Spleen (tissue), 11 donors: ENCODE data around the gene FOXO3. TPM values are rescaled to one million over a fixed set of nuclear protein-coding genes. Genes with fewer than 3 reads are reported as not detected.
"Not testable (repeated sequence)": the region's sequence is repeated elsewhere in the genome, so short reads cannot be mapped to it uniquely, and the experiment has no call there.

Experiments
- DNase-seq: peaks from one replicate; pipeline ENCODE4 v3.0.0-alpha.2; 2020
- H3K27ac ChIP-seq, 8 donors: fragments of 200-600 bp; sonication (generic) in 7 of 8; 1 replicate in 4 of 8; 2 replicates in 4 of 8; pipeline versions ENCODE4 v1.5.0 to v1.8.0; 2016 to 2021; ENCODE audit warnings: inconsistent platforms in 4 of 8, mild to moderate bottlenecking in 4 of 8, moderate library complexity in 1 of 8
- H3K27me3 ChIP-seq, 7 donors: fragments of 200-600 bp; sonication (generic) in 6 of 7; replicated peaks in 1 of 7; 1 replicate in 4 of 7; 2 replicates in 3 of 7; pipeline versions ENCODE4 v1.5.0 to v1.8.0; 2016 to 2021; ENCODE audit warnings: inconsistent platforms in 3 of 7, mild to moderate bottlenecking in 1 of 7
- H3K36me3 ChIP-seq, 6 donors: fragments of 200-600 bp; sonication (generic) in 5 of 6; 1 replicate in 4 of 6; 2 replicates in 2 of 6; pipeline versions ENCODE4 v1.5.0 to v1.8.0; 2016 to 2021; ENCODE audit warnings: inconsistent platforms in 2 of 6
- H3K4me1 ChIP-seq, 6 donors: fragments of 200-600 bp; sonication (generic) in 5 of 6; 1 replicate in 3 of 6; 2 replicates in 3 of 6; pipeline versions ENCODE4 v1.5.0 to v1.8.0; 2016 to 2021; ENCODE audit warnings: inconsistent platforms in 3 of 6
- H3K4me3 ChIP-seq, 8 donors: fragments of 200-600 bp; sonication (generic) in 7 of 8; 1 replicate in 4 of 8; 2 replicates in 4 of 8; pipeline versions ENCODE4 v1.5.0 to v1.8.0; 2016 to 2021; ENCODE audit warnings: inconsistent platforms in 4 of 8, mild to moderate bottlenecking in 4 of 8, moderate library complexity in 2 of 8
- H3K9me3 ChIP-seq, 8 donors: fragments of 200-600 bp; sonication (generic) in 7 of 8; 1 replicate in 4 of 8; 2 replicates in 4 of 8; pipeline versions ENCODE4 v1.5.0 to v1.8.0; 2016 to 2021; ENCODE audit warnings: inconsistent platforms in 4 of 8
- POLR2A ChIP-seq, 3 donors: fragments of 450-650 bp; IDR thresholded peaks; one replicate each; pipeline ENCODE4 v1.5.1; 2017; ENCODE audit warnings: antibody characterized with exemption in 3 of 3, mild to moderate bottlenecking in 1 of 3
- POLR2AphosphoS5 ChIP-seq, 3 donors: sonication (generic); formaldehyde crosslinking; IDR thresholded peaks; one replicate each; pipeline ENCODE4 v1.5.1; 2017; ENCODE audit warnings: antibody characterized with exemption in 3 of 3
- WGBS, 5 donors: extraction: QIAGEN DNeasy Blood & Tissue Kit in 3 of 5; methylation state at CpG; one replicate each; pipeline versions ENCODE4 v1.1.5 to v1.1.7; 2013 to 2018; 5-methylcytosine and 5-hydroxymethylcytosine counted together
- intact Hi-C: fragments of 100-400 bp; cut with DNase I; formaldehyde crosslinking; loops from one replicate; pipeline ENCODE4 v1.15.0; 2023; ENCODE audit warnings: low total_unique reads
- polyA plus RNA-seq, 3 donors: library from polyadenylated mRNA; stranded (reverse); fragments of 200-250 nt; gene quantifications; one replicate each; pipeline ENCODE4 v1.2.1, GENCODE V29; 2013
- total RNA-seq, 7 donors: library from RNA; depleted of rRNA in 3 of 7; stranded (reverse); fragments of >200 nt in 3 of 7; fragmentation: NEBNext Ultra II Directional in 4 of 7; extraction: Animal tissue kit (Norgen Biotek cat#: 25700) in 4 of 7; gene quantifications; one replicate each; pipeline versions ENCODE4 v1.1.0 to v1.2.1, GENCODE V29; 2016 to 2021
- TF ChIP-seq, protein P1 (sequence below), 11 experiments: fragments of 200-600 bp in 7 of 11; fragments of 450-650 bp in 4 of 11; sonication (generic) in 4 of 11; IDR thresholded peaks in 8 of 11; conservative IDR thresholded peaks in 3 of 11; 1 replicate in 7 of 11; 2 replicates in 4 of 11; pipeline versions ENCODE4 v1.4.0 to v1.8.0; 2016 to 2021; ENCODE audit warnings: antibody characterized with exemption in 11 of 11, inconsistent platforms in 4 of 11, mild to moderate bottlenecking in 1 of 11
- donor health status: healthy with polysubstance abuse.
- donor health status: DM: no; HTN: no; CAD: no; lungs with moderate emphysema.
- donor health status: DM: no; HTN: no; CAD: no.
- donor health status: Bipolar disorder and iron deficiency.
- donor health status: healthy.
- donor health status: DM: no; HTN: no; CAD: no.
- donor health status: DM: yes; HTN: yes; CAD: no.

FOXO3 gene
- total and polyA plus RNA-seq, 10 donors, result 9.4 to 86.9 (median 67.0) TPM

DNA sequence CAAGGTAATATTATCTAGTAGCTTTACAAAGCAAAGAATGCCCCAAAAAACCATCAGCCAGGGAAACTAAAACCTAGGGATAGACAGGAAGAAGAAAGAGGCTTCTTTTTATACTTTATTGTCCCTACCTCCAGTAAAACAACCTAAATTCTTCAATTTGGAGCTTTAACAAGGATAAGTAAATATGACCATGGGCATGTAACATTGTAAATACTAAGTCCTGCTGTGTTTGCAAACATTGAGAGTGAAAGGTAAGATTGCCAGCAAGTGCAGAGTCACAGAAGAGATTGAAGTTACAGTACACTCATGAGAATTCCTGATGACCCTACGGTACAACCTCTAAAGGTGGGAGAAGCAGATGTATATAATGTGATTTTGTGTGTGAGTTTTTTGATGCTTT, 117.2 kb downstream of the FOXO3 start:
- Histone ChIP-seq H3K27ac (peak overlapping the region in 1 of 8 donors; percentile 5), H3K9me3 (no peaks in the 10 kb centered on the region), H3K4me1 (peaks cover 9 to 50% (median 18%) of the 10 kb centered on the region in 6 donors), H3K27me3 (no peaks in the 10 kb centered on the region), H3K36me3 (peaks cover 0 to 35% (median 11%) of the 10 kb centered on the region in 6 donors), H3K4me3 (no peak overlapping the region)
- intact Hi-C loops, result no loop called here
- DNase-seq, result no peak
- 94 to 100% (median 97%) methylated on average over 1 of the region's 1 CpG for WGBS, 5 donors
- no peak for TF ChIP-seq POLR2A (IDR thresholded peaks at IDR 0.05)
- TF ChIP-seq, protein P1, sequence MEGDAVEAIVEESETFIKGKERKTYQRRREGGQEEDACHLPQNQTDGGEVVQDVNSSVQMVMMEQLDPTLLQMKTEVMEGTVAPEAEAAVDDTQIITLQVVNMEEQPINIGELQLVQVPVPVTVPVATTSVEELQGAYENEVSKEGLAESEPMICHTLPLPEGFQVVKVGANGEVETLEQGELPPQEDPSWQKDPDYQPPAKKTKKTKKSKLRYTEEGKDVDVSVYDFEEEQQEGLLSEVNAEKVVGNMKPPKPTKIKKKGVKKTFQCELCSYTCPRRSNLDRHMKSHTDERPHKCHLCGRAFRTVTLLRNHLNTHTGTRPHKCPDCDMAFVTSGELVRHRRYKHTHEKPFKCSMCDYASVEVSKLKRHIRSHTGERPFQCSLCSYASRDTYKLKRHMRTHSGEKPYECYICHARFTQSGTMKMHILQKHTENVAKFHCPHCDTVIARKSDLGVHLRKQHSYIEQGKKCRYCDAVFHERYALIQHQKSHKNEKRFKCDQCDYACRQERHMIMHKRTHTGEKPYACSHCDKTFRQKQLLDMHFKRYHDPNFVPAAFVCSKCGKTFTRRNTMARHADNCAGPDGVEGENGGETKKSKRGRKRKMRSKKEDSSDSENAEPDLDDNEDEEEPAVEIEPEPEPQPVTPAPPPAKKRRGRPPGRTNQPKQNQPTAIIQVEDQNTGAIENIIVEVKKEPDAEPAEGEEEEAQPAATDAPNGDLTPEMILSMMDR (IDR thresholded peaks at IDR 0.05 in 8 of 11, conservative IDR thresholded peaks at IDR 0.05 in 3 of 11), result no peak
- no peak for TF ChIP-seq POLR2AphosphoS5 (IDR thresholded peaks at IDR 0.05)

DNA sequence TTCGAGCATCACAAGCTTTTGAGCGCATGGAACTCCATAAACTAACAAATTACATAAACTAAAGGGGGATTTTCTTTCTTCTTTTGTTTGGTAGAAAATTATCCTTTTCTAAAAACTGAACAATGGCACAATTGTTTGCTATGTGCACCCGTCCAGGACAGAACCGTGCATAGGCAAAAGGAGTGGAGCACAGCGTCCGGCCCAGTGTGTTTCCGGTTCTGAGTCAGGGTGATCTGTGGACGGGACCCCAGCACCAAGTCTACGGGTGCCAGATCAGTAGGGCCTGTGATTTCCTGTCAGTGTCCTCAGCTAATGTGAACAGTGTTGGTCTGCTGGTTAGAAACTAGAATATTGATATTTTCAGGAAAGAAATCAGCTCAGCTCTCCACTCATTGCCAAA, 119.6 kb downstream of the FOXO3 start:
- Histone ChIP-seq H3K36me3 (peaks cover 0 to 48% (median 11%) of the 10 kb centered on the region in 6 donors), H3K4me1 (peaks cover 4 to 32% (median 9%) of the 10 kb centered on the region in 6 donors)
- H3K9me3 ChIP-seq, H3K4me3 ChIP-seq, H3K27me3 ChIP-seq, intact Hi-C loops, DNase-seq, H3K27ac ChIP-seq: not testable (repeated sequence)
- 90 to 96% (median 94%) methylated on average over 9 of the region's 9 CpGs for WGBS, 5 donors

DNA sequence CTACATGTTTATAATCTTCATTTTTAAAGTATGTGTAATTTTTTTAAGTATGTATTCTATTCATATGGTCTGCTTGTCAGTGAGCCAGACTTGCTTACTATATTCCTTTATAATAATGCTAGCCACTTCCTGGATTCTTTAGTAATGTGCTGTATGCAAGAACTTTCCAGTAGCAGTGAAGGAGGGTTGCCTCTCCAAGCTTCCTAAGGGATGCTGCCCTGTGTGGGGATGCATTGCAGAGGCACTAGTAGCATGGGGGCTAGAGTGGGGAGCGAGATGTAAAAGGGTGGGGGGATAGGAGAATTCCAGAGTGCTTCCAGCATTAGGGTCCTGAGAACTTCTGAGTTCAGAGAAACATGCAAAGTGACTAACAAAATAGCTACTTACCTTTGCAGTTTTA, 121.0 kb downstream of the FOXO3 start:
- intact Hi-C loops, H3K27me3 ChIP-seq, H3K9me3 ChIP-seq, DNase-seq, H3K27ac ChIP-seq, H3K4me3 ChIP-seq: not testable (repeated sequence)
- H3K36me3 ChIP-seq, result peaks cover 0 to 62% (median 11%) of the 10 kb centered on the region in 6 donors
- peaks cover 0 to 27% (median 2%) of the 10 kb centered on the region in 6 donors for H3K4me1 ChIP-seq
- WGBS, 5 donors, result 91 to 96% (median 95%) methylated on average over 1 of the region's 1 CpG

DNA sequence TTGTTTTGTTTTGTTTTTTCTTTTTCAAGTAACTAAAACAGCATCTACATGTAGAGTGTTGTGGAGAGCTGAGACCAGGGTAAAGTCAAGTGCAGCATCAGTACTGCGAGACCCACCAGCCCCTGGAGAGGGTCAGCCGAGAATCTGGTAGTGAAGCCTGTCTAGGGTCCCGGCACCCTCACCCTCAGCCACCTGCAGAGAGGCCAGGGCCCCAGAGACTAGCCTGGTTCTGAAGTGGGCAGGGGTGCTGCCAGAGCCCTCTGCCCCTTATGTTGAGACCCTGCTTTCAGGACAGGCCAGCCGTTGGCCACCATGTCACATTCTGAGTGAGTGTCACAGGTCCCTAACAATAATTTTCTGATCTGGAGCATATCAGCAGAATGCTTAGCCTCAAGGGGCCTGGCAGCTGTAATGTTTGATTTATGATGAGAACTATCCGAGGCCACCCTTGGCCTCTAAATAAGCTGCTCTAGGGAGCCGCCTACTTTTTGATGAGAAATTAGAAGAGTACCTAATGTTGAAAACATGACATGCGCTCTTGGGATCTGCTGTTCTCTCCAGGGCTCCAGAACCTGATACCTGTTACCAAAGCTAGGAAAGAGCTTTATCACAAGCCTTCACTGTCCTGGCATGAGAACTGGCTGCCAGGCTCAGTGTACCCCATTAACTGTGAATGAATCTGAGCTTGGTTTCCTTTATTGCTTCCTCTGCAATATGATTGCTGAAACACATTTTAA, 121.8 kb downstream of the FOXO3 start:
- peaks cover 0 to 69% (median 11%) of the 10 kb centered on the region in 6 donors for H3K36me3 ChIP-seq
- H3K4me1 ChIP-seq, result peaks cover 0 to 19% (median 2%) of the 10 kb centered on the region in 6 donors
- H3K9me3 ChIP-seq, H3K27me3 ChIP-seq, H3K27ac ChIP-seq, intact Hi-C loops, H3K4me3 ChIP-seq, DNase-seq: not testable (repeated sequence)
- 83 to 92% (median 91%) methylated on average over 7 of the region's 7 CpGs for whole genome bisulfite sequencing, 5 donors

DNA sequence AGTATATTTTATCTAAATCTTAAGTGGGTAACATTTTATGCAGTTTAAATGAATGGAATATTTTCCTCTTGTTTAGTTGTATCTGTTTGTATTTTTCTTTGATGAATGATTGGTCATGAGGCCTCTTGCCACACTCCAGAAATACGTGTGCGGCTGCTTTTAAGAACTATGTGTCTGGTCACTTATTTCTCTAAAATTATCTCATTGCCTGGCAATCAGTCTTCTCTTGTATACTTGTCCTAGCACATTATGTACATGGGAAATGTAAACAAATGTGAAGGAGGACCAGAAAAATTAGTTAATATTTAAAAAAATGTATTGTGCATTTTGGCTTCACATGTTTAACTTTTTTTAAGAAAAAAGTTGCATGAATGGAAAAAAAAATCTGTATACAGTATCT, 123.3 kb downstream of the FOXO3 start:
- H3K27me3 ChIP-seq, H3K4me3 ChIP-seq, DNase-seq, intact Hi-C loops, H3K9me3 ChIP-seq, H3K27ac ChIP-seq: not testable (repeated sequence)
- Histone ChIP-seq H3K36me3 (peaks cover 0 to 69% (median 11%) of the 10 kb centered on the region in 6 donors), H3K4me1 (peaks cover 0 to 24% (median 4%) of the 10 kb centered on the region in 6 donors)
- 88 to 100% (median 96%) methylated on average over 1 to 2 of the region's 2 CpGs for WGBS, 5 donors

DNA sequence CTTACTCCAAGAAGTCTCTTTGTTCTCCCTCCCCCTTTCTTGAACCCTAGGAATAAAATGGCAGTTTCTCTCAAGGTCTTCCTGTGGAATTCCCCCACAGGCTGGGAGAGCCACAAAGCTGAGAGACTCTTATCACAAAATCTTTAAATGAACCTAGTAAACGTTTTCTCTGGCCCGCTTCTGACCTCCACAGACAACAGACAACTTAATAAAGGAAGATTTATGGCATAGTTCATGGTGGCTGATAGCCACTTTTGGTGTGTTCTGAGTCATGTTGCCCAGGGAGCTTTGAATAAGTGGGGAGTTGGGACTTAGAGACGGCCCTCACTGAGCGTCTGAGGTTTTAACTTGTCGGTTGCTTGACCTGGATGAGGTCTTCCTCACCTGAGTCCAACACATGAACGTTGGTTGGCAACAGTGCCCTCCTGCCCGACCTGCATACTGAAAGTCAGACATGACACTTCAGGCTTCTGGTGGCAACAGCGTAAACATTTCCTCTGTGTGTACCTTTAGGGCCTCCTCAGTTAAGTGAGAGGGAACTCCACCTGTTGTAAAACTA, 124.1 kb downstream of the FOXO3 start:
- Histone ChIP-seq H3K27ac (no peak overlapping the region), H3K4me3 (no peak overlapping the region), H3K9me3 (no peaks in the 10 kb centered on the region), H3K36me3 (peaks cover 0 to 69% (median 6%) of the 10 kb centered on the region in 6 donors), H3K4me1 (peaks cover 0 to 33% (median 8%) of the 10 kb centered on the region in 6 donors), H3K27me3 (no peaks in the 10 kb centered on the region)
- TF ChIP-seq, protein P1 (IDR thresholded peaks at IDR 0.05 in 8 of 11, conservative IDR thresholded peaks at IDR 0.05 in 3 of 11), result no peak
- peak in 1 of 3 donors; percentile 38 for TF ChIP-seq POLR2AphosphoS5 (IDR thresholded peaks at IDR 0.05)
- TF ChIP-seq POLR2A (IDR thresholded peaks at IDR 0.05), result no peak
- intact Hi-C loops, result no loop called here
- no peak for DNase-seq
- WGBS, 5 donors, result 47 to 62% (median 60%) methylated on average over 8 of the region's 8 CpGs
